Activated CD4-positive, CD25-positive, alpha-beta regulatory T cell treated with anti-CD3 and anti-CD28 coated beads, Interleukin-2, amount 50 U/mL, for 16 hours (primary cell): ENCODE data around the gene ARHGAP21.
"Not testable (repeated sequence)": the region's sequence is repeated elsewhere in the genome, so short reads cannot be mapped to it uniquely, and the experiment has no call there.

ENCODE experiments used
- DNase-seq: peaks from one replicate; pipeline ENCODE4 v3.0.0-alpha.2; 2020; ENCODE audit warnings: low read depth, low spot score

The ARHGAP21 gene

DNA sequence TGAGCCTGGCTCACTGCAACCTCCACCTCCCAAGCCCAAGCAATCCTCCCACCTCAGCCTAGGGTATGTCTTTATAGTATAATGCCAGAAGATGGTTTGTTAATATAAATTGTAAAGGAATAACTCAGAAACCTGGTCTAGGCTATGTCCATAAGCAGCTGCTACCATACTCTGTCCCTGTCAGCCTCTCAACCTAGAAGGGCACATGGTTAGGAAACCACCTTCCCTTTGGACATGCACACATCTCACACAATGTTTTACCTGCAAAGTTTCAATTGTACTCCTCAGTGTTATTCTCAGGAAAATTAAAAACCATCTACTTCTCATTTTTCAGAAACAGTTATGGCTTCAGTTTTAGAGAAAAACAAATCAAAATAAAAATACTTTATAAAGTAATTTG, 40.1 kb downstream of the ARHGAP21 start:
- DNase-seq: no peak

GRCh38 chr10:24681572-24682088, 42.1 kb downstream of the ARHGAP21 start:
- no peak for DNase-seq

DNA sequence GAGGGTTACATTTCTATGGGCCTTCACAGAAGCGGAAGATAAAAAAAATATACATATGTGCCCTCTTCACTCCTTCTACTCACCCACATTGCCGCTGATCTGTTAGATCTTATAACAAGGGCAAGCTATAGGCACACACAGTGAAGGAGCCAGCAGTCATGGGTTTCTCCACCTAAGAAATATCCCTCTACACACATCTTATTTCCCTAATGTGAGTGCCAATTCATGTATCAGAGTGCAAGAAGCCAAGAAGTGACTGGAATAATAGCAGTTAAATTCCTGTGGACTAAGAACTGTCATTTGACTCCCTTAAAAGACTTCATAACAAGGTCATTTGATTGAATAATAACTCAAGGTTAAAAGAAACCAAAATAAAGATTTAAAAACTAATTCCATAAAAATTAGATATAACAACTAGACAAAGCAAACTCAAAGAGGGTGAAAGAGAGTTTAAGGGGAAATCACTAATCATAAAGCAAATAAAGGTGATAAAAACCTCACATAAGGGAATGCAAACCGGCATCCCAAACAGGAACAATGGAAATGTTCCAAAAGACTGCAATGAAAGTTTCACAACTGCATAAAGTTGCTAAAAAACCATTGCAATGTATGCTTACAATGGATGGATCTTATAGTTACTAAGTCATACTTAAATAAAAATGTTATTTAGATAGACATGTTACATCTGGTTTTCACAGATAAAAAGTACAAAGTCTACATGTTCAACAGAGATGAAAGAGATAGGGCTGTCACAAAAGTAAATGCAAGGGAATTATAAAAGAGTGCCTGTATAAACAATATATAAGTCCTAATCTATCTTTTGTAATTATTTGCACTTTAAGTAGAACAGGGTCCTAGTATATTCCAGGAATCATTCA, 42.8 kb downstream of the ARHGAP21 start:
- DNase-seq: no peak

- DNase-seq: no peak
These were observed 44.9 kb downstream of the ARHGAP21 start for GRCh38 chr10:24678757-24679156.

DNA sequence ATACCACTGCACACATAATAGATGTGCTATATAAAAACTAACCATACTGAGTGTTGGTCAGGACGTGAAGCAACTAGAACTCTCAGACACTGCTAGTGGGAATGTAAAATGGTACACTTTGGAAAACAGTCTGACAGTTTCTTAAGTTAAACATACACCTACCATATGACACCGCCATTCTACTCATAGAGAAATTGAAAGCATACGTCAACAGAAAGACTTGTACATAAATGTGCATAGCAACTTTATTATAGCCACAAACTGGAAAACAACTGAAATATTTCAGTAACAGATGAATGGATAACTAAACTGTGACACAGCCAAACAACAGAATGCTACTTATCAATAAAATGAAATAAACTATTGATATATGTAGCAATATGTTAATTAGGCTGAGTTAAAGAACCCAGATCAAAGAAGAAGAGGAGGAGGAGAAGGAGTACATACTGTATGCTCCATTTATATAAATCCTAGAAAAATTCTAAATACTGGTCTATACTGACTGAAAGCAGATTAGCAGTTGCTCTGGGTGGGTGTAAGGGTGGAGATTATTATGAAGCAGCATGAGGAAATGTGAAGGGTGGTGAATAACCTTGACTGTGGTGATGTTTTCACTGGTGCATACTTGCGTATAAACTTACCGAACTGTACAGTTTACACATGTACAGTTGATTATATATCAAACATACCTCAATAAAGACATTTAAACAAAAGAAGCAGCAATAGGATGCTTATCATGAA, 48.6 kb downstream of the ARHGAP21 start:
- no peak for DNase-seq

- DNase-seq: no peak
These were observed 52.6 kb downstream of the ARHGAP21 start for GRCh38 chr10:24670964-24671670.

- no peak for DNase-seq
These were observed 54.3 kb downstream of the ARHGAP21 start for GRCh38 chr10:24669285-24669852.

- no peak for DNase-seq
These were observed 55.4 kb downstream of the ARHGAP21 start for GRCh38 chr10:24668247-24668646.

DNA sequence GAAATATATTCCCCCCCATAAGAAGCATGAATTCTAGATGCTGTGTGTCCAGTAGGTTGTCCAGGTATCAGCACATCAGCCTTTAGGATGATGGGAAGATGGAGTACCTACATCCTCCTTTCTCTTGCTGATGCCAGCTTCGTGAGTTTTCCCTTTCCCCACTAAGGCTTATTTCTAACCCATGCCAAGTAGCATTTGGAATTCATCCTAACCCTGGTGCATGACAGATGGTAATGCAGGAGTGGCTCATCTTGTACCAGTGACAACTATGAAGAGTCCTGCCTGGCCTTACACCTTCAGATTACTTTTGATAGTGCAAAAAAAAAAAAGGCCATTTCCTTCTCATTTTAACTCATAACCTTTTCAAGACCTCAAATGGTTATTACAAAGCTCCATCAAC, 58.7 kb downstream of the ARHGAP21 start:
- DNase-seq: no peak

GRCh38 chr10:24661376-24661775, 62.3 kb downstream of the ARHGAP21 start:
- DNase-seq: no peak

GRCh38 chr10:24658319-24658718, 65.4 kb downstream of the ARHGAP21 start:
- not testable (repeated sequence) for DNase-seq

GRCh38 chr10:24656326-24656725, 67.4 kb downstream of the ARHGAP21 start:
- not testable (repeated sequence) for DNase-seq

- DNase-seq: no peak
These were observed 71.2 kb downstream of the ARHGAP21 start for GRCh38 chr10:24652381-24652957.

GRCh38 chr10:24651923-24652322, 71.8 kb downstream of the ARHGAP21 start:
- no peak for DNase-seq

- DNase-seq: no peak
These were observed 72.9 kb downstream of the ARHGAP21 start for GRCh38 chr10:24650669-24651391.

- no peak for DNase-seq
These were observed 77.9 kb downstream of the ARHGAP21 start for GRCh38 chr10:24645784-24646183.

- no peak for DNase-seq
These were observed 78.7 kb downstream of the ARHGAP21 start for GRCh38 chr10:24645022-24645421.

DNA sequence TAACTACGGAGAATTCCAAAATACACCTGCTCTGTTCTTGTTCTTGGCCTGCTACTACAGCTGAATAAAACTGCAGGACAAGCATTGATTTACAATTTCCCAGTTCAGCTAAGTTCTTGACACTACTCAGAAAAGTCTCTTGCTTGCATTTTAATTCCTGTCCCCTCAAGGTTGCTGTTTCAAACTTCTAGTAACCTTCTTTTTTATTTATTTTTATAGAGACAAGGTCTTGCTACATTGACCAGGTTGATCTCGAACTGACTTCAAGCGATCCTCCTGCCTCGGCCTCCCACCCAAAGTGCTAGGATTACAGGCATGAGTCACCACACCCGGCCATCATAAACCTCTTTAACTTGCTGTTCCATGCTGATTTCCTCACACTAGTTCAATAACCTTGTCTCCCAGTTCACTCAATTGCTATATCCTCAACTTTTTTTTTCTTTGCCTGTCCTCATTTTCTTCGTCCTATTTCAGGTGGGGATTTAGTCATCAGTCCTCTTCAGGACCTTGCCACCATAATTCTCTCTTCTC, 79.9 kb downstream of the ARHGAP21 start:
- no peak for DNase-seq

DNA sequence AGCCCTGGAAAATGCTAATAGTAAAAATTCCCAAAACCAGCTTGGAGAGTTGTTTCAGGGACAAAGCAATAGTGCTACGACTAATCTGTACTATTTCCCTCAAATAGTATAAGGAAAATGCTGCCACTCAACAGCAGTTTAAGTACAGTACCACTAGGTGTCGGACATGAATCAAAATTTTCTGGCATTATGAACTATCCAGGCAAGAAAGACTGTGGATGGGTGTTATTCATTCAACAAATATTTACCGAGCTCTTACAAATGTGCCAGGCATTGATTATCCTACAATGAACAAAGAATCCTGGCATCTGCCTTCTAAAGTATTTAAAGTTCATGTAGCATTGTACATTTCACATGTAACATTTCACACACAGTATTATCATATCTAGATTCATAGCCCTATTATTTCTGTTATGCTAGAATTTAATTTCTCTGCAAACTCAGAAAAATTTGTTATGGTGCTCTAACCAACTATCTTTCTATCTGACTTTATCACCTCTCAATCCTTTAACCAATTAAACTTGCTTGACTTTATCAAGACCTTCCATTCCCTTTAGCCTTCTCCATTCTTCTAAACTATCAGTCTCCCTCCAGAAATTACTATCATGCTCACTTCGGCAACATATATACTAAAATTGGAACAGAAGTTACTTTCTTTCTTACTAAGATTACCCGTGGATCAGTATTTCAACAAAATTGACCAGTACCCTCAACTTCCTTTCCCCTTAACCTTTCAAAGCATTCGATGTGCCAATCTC, 80.6 kb downstream of the ARHGAP21 start:
- no peak for DNase-seq

DNA sequence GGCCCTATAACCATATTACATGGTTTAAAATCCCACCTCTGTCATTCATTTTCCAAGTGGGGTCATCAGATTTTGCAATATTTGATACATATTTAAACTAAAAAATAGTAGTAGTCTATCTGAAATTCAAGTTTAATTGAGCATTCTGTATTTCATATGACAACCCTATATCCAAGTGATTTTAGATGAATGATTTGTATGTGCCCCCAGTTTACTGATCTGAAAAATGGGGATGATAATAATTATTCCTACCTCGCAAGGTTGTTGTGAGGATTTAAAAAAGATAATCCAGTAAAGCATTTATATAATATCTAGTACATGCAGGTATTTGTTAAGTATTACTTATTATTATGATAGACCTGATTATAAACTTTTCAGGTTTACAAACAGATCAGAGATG, 84.6 kb downstream of the ARHGAP21 start:
- DNase-seq: no peak
